ENCODE data around the gene TOLLIP. TPM values are rescaled to one million over a fixed set of nuclear protein-coding genes. Genes with fewer than 3 reads are reported as not detected.

The TOLLIP gene
- total and polyA plus RNA-seq, 9 of the 15 experiments (the other 6 are each of a cell fraction or from before 2014, with no cell fraction given) = 0.23 to 22.8 (median 7.1) TPM

DNA sequence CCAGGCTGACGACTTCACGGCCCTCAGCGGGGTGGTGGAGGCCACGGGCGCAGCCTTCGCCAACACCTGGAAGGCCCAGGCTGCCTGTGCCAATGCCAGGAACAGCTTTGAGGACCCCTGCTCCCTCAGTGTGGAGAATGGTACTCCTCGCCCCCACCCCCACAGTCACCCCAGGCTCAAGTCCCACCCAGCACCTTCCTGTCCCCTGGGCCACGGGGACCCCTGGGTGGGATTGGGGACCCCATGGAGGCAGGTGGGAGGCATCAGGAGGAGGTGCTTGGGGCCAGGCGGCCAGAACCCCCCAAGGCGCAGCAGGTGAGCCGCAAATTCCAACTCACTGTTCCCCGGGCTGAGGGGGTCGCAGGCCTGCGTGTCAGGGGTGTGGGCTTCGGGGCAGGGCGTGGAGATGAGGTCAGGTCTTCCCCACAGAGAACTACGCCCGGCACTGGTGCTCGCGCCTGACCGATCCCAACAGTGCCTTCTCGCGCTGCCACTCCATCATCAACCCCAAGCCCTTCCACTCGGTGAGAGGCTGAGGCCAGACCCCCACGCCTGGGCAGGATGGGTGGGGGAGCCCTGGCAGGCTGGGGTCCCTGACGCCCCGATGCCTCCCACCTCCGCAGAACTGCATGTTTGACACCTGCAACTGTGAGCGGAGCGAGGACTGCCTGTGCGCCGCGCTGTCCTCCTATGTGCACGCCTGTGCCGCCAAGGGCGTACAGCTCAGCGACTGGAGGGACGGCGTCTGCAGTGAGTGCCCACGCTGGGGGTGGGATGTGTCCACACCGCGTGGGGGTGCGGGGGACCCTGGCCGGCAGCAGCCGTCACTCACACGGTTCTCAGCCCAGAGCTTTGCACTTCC, 77.2 kb downstream of the TOLLIP start:
- ChIA-PET POLR2A (no interaction called here), CTCF (ENCODE audit: low intra/inter-chr PET ratio) (no interaction called here)
- 0 out of 2 replicates have a peak, but pooled peaks cover 9% of the 10 kb centered on the region for H4K20me1 ChIP-seq (replicated peaks; ENCODE audit: control insufficient read depth, insufficient read depth, low read length)
- no peak overlapping the region for H3K4me2 ChIP-seq (ENCODE audit: insufficient read depth, low read length)
- TF ChIP-seq, protein P1, sequence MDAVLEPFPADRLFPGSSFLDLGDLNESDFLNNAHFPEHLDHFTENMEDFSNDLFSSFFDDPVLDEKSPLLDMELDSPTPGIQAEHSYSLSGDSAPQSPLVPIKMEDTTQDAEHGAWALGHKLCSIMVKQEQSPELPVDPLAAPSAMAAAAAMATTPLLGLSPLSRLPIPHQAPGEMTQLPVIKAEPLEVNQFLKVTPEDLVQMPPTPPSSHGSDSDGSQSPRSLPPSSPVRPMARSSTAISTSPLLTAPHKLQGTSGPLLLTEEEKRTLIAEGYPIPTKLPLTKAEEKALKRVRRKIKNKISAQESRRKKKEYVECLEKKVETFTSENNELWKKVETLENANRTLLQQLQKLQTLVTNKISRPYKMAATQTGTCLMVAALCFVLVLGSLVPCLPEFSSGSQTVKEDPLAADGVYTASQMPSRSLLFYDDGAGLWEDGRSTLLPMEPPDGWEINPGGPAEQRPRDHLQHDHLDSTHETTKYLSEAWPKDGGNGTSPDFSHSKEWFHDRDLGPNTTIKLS (IDR thresholded peaks at IDR 0.05; ENCODE audit: borderline replicate concordance, low read depth) = no peak
- TF ChIP-seq SPI1 (IDR thresholded peaks at IDR 0.05; ENCODE audit: borderline replicate concordance, low read depth, low read length) = 0 out of 2 replicates have a peak, but pooled peaks have one; percentile 28
- BruUV-seq (replicated peaks) = no TSS peak
- no peak for DNase-seq (ENCODE audit: extremely low read depth in 1 of 4, low spot score in 3 of 4)
- H3K27ac ChIP-seq (ENCODE audit: extremely low read depth, low read depth, low read length) = no peak overlapping the region
- no peak for ATAC-seq
- H3K4me1 ChIP-seq (replicated peaks in 1 of 2; ENCODE audit: control insufficient read depth in 2 of 2, insufficient read depth in 2 of 2, low read length in 2 of 2) = peaks cover 0 to 59% of the 10 kb centered on the region in 2 experiments; a peak in 2 of 5 replicates
- no peak overlapping the region for H3K9ac ChIP-seq (ENCODE audit: insufficient read depth in 1 of 2, low read depth in 2 of 2, low read length in 2 of 2)
- intact Hi-C loops (cut with micrococcal nuclease) = no loop called here
- in situ Hi-C loops (cut with MboI) = no loop called here
- H3K9me3 ChIP-seq (replicated peaks; ENCODE audit: control insufficient read depth, insufficient read depth, low read depth, low read length) = no peaks in the 10 kb centered on the region
- WGBS (ENCODE audit: insufficient coverage, low coverage, missing lambda C conversion rate) = 19% methylated on average over 24 of the region's 46 CpGs
- no peak overlapping the region for H2AFZ ChIP-seq (ENCODE audit: low read depth, low read length)
- FAIRE-seq = no peak
- H3K36me3 ChIP-seq (ENCODE audit: control insufficient read depth, insufficient read depth, low read length) = no peaks in the 10 kb centered on the region
- H3K9me1 ChIP-seq (ENCODE audit: control insufficient read depth, insufficient read depth, low read length) = peaks cover 2% of the 10 kb centered on the region
- H3K4me3 ChIP-seq = no peak overlapping the region
- no peaks in the 10 kb centered on the region for H3K79me2 ChIP-seq (ENCODE audit: control insufficient read depth, insufficient read depth, low read length)
- H3K27me3 ChIP-seq (ENCODE audit: control insufficient read depth in 2 of 2, insufficient read depth in 2 of 2, low read length in 2 of 2) = peaks cover 0 to 57% of the 10 kb centered on the region in 2 experiments; a peak in 2 of 5 replicates

All from K562 (cell line).